AG04450 (cell line): ENCODE measurements around the gene PLK5. TPM values are rescaled to one million over a fixed set of nuclear protein-coding genes. Genes with fewer than 3 reads are reported as not detected.
A peak's percentile ranks its signal among the peaks of the same experiment; 100 is the strongest.

Experiments
- CTCF ChIA-PET: fragments of 300-600, 350-600 bp; formaldehyde crosslinking; extraction: SDS; loops from one replicate; lab custom pipeline; 2022; ENCODE audit warnings: antibody characterized with exemption, inconsistent platforms; lab: Charles Lee
- POLR2A ChIA-PET: fragments of 350-600 bp; formaldehyde crosslinking; extraction: SDS; loops from one replicate; lab custom pipeline; 2021; ENCODE audit warnings: antibody characterized with exemption, inconsistent platforms; lab: Yijun Ruan, JAX
- DNase-seq: peaks from one replicate; pipeline ENCODE4 v3.0.0-alpha.2; 2011; ENCODE audit warnings: low read depth, low spot score
- H3K27ac ChIP-seq: one replicate; pipeline ENCODE4 v1.5.1; 2012; ENCODE audit warnings: low read depth, low read length, control low read depth
- H3K27me3 ChIP-seq: one replicate; pipeline ENCODE4 v1.6.0; 2012; ENCODE audit warnings: low read length; ENCODE audit not compliant: control insufficient read depth, insufficient read depth
- H3K4me3 ChIP-seq: 2 replicates; pipeline ENCODE4 v1.5.1; 2011; ENCODE audit warnings: mild to moderate bottlenecking, low read depth, low read length, control low read depth
- H3K9me3 ChIP-seq: 2 replicates; pipeline ENCODE4 v1.5.1; 2012; ENCODE audit warnings: low read length; ENCODE audit not compliant: control insufficient read depth, insufficient read depth
- polyA plus RNA-seq: library from polyadenylated mRNA; depleted of rRNA; stranded (reverse); fragments of >200 nt; gene quantifications from 2 replicates; pipeline ENCODE4 v1.2.3, GENCODE V29; 2011
- TF ChIP-seq, protein P1 (sequence below): IDR thresholded peaks from 2 replicates; pipeline ENCODE4 v1.5.1; 2011; ENCODE audit warnings: low read depth, low read length, control low read depth, inconsistent platforms

The PLK5 gene
- polyA plus RNA-seq, 1 experiment = not detected

DNA sequence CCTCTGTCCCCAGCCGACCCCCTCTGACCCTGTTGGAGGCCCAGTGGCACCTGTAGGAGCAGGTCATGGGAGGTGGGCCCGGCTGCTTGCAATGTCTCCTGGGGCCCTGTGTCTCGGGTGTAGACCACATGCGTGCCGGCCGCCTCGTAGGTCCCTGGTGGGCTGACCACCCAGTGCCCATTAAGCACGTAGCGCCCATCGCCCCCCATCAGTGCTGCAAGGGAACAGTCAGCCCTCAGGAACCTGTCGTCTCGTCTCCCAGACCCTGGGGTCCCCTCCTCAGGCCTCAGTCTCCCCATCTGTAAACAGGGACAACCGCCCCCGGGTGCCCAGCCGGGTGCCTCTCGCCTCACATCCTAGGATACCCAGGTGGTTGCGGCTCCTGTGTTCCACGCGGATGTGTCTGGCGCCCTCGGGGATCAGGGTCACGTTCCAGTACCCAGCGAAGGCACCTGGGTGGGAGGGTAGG is 16.7 kb upstream of the PLK5 start:
- peak overlapping the region; percentile 57 for H3K27ac ChIP-seq
- TF ChIP-seq, protein P1, sequence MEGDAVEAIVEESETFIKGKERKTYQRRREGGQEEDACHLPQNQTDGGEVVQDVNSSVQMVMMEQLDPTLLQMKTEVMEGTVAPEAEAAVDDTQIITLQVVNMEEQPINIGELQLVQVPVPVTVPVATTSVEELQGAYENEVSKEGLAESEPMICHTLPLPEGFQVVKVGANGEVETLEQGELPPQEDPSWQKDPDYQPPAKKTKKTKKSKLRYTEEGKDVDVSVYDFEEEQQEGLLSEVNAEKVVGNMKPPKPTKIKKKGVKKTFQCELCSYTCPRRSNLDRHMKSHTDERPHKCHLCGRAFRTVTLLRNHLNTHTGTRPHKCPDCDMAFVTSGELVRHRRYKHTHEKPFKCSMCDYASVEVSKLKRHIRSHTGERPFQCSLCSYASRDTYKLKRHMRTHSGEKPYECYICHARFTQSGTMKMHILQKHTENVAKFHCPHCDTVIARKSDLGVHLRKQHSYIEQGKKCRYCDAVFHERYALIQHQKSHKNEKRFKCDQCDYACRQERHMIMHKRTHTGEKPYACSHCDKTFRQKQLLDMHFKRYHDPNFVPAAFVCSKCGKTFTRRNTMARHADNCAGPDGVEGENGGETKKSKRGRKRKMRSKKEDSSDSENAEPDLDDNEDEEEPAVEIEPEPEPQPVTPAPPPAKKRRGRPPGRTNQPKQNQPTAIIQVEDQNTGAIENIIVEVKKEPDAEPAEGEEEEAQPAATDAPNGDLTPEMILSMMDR = no peak
- no peak for DNase-seq
- ChIA-PET CTCF (no interaction called here), POLR2A (no interaction called here)
- H3K4me3 ChIP-seq = no peak overlapping the region
- H3K27me3 ChIP-seq = peaks cover 14% of the 10 kb centered on the region
- H3K9me3 ChIP-seq = peaks cover 15% of the 10 kb centered on the region; the same call in 1 of the 2 replicates

DNA sequence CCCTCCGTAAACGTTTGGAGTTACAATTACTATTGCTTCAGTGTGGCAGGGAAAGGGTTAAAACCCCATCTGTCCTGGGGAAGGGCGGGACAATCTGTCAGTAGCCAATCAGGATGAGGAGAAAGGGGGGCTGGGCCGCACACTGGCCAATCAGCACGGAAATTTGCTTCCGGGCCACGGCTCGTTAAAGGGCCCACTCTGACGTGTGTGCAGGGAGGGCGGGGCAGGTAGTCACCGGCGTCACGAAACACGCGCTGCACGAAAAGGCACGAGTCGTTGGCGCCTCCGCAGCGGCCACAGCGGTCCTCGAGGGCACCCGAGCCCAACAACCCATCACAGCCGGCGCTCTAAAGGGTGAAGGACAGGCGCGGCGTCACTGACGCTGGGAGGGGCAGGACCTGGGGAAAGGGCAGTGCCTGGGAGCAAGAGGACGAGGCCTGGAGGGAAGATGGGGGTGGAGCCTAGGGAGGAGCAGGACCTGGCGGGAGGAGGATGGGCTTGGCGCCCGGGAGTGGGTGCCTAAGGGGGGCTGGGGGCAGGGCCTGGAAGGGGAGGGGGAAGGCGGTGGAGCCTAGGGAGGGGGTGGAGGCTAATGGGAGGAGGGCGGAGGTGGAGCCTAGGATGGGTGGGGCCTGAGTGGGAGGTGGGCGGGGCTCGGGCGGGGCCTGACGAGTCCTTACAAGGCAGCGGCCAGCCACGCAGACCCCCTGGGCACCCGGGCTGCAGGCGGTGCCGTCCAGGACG is 15.9 kb upstream of the PLK5 start:
- POLR2A ChIA-PET = no interaction called here
- Histone ChIP-seq H3K27me3 (peaks cover 11% of the 10 kb centered on the region), H3K27ac (peak overlapping the region; percentile 94), H3K4me3 (peak overlapping the region; percentile 69), H3K9me3 (peaks cover 15% of the 10 kb centered on the region; the same call in 1 of the 2 replicates)
- CTCF ChIA-PET = no interaction called here
- DNase-seq = peak; percentile 91
- TF ChIP-seq, protein P1 = no peak

DNA sequence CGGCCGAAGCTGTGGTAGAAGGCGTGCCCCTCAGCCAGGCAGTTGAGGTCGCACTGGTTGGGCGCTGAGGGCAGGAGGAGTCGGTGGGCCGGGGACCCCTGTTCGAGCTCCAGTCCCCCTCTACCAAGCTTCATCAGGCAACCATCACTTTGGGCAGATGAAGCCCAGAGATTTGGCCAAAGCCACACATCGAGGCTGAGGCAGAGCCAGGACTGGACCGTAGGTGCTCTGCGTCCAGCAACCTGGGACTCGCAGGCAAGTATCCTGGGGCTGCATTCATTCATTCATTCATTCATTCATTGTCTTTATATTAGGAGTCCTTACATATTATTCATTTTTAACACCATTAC is 15.4 kb upstream of the PLK5 start:
- Histone ChIP-seq H3K27ac (no peak overlapping the region), H3K27me3 (peaks cover 6% of the 10 kb centered on the region), H3K9me3 (peaks cover 15% of the 10 kb centered on the region; the same call in 1 of the 2 replicates), H3K4me3 (peak overlapping the region; percentile 45)
- no peak for DNase-seq
- TF ChIP-seq, protein P1 = no peak
- CTCF ChIA-PET = no interaction called here
- POLR2A ChIA-PET = interaction anchor here (1.2 kb wide), 1 partner anchor 144 kb away, joined by 3 read pairs; no protein-coding TSS in a partner anchor

DNA sequence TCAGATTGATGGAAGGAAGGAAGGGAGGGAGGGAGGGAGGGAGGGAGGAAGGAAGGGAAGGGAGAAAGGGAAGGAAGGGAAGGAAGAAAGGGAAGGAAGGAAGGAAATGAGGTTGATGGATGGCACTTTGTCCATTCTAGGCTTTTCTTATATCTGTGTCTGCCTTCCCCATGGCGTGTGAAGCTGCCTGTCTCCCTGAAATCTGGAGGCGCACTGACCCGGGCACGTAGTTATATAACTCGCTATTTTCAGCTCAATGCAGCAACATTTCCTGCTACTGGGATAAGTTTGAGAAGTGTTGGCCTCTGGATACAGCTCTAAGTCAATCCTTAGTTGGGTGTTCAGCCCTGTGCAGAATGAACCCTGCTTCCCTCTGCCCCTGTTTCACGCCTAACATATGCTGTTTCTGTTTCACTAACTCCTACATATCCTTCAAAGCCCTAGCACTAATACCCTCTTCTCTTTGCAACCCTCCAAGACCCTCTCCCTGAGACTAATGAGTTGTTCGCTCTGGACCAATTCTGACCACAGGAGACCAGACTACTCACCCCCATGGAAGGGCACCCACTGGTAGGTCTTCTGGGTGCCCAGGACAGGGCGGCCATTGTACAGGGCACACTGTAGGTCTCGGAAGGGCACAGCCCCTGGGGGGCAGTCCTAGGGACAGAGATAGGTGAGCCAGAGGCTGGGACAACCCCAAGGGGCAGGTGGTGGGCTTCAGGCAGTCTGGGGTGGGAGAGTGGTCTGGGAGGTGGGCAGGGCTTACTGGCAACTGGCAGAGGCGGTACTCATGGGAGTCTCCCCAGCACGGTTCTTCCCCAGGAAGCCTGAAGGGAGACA is 14.1 kb upstream of the PLK5 start:
- no peak for DNase-seq
- TF ChIP-seq, protein P1 = no peak
- no peak overlapping the region for H3K27ac ChIP-seq
- ChIA-PET POLR2A (interaction anchor here (0.6 to 1.2 kb wide), 3 partner anchors 19 to 143 kb away, joined by 3 to 6 read pairs (median 5); partner anchors contain the start of gene REEP6), CTCF (interaction anchor here (0.5 to 0.9 kb wide), 3 partner anchors 64 to 561 kb away, joined by 3 to 5 read pairs (median 3); no protein-coding TSS in a partner anchor)
- H3K27me3 ChIP-seq = peaks cover 2% of the 10 kb centered on the region
- peaks cover 15% of the 10 kb centered on the region; the same call in 1 of the 2 replicates for H3K9me3 ChIP-seq
- no peak overlapping the region for H3K4me3 ChIP-seq
